Mesothelial cell of epicardium (in vitro differentiated cells): ENCODE data around the gene PPP3R2. TPM values are rescaled to one million over a fixed set of nuclear protein-coding genes. Genes with fewer than 3 reads are reported as not detected.

Source experiments
- DNase-seq, 2 experiments: peaks; one replicate each; pipeline ENCODE4 v3.0.0; 2021; ENCODE audit warnings: low spot score in 2 of 2; ENCODE audit not compliant: unreplicated experiment in 2 of 2
- H3K27ac Mint-ChIP-seq: 2 replicates; pipeline ENCODE4 v1.8.0; 2021; ENCODE audit warnings: mixed read lengths
- H3K27me3 Mint-ChIP-seq: 2 replicates; pipeline ENCODE4 v1.8.0; 2021; ENCODE audit warnings: low read depth, mixed read lengths
- H3K36me3 Mint-ChIP-seq: 2 replicates; pipeline ENCODE4 v1.8.0; 2021; ENCODE audit warnings: mixed read lengths
- H3K4me1 Mint-ChIP-seq: 2 replicates; pipeline ENCODE4 v1.8.0; 2021; ENCODE audit warnings: mixed read lengths
- H3K4me3 Mint-ChIP-seq: 2 replicates; pipeline ENCODE4 v1.8.0; 2021; ENCODE audit warnings: mild to moderate bottlenecking, moderate library complexity, mixed read lengths
- H3K9me3 Mint-ChIP-seq: 2 replicates; pipeline ENCODE4 v1.8.0; 2021; ENCODE audit warnings: mixed read lengths
- total RNA-seq: library from RNA; stranded (reverse); gene quantifications from 3 replicates; pipeline ENCODE4 v1.2.1, GENCODE V29; 2021
- TF ChIP-seq, protein P1 (sequence below): fragments of 200-600 bp; sonication (generic); IDR thresholded peaks from one replicate; pipeline ENCODE4 v1.5.0; 2021; ENCODE audit warnings: antibody characterized with exemption; ENCODE audit not compliant: unreplicated experiment

Gene PPP3R2, protein sequence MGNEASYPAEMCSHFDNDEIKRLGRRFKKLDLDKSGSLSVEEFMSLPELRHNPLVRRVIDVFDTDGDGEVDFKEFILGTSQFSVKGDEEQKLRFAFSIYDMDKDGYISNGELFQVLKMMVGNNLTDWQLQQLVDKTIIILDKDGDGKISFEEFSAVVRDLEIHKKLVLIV
- total RNA-seq = 0.34 to 0.38 TPM (median 0.34 TPM) in 3 replicates

GRCh38 chr9:101594796-101595195 is at the start of gene PPP3R2:
PPP3R2 (minus strand) TSS chr9:101594969; CDS start chr9:101594921, 48 bp downstream.
- no peak for DNase-seq
- no peaks in the 10 kb centered on the region for H3K4me1 Mint-ChIP-seq
- H3K27ac Mint-ChIP-seq = no peak within 1 kb of the TSS
- no peaks in the 10 kb centered on the region for H3K9me3 Mint-ChIP-seq
- TF ChIP-seq, protein P1, sequence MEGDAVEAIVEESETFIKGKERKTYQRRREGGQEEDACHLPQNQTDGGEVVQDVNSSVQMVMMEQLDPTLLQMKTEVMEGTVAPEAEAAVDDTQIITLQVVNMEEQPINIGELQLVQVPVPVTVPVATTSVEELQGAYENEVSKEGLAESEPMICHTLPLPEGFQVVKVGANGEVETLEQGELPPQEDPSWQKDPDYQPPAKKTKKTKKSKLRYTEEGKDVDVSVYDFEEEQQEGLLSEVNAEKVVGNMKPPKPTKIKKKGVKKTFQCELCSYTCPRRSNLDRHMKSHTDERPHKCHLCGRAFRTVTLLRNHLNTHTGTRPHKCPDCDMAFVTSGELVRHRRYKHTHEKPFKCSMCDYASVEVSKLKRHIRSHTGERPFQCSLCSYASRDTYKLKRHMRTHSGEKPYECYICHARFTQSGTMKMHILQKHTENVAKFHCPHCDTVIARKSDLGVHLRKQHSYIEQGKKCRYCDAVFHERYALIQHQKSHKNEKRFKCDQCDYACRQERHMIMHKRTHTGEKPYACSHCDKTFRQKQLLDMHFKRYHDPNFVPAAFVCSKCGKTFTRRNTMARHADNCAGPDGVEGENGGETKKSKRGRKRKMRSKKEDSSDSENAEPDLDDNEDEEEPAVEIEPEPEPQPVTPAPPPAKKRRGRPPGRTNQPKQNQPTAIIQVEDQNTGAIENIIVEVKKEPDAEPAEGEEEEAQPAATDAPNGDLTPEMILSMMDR = no peak
- H3K27me3 Mint-ChIP-seq = peaks cover 23% of the 10 kb centered on the region
- no peaks in the 10 kb centered on the region for H3K36me3 Mint-ChIP-seq
- no peak within 1 kb of the TSS for H3K4me3 Mint-ChIP-seq

DNA sequence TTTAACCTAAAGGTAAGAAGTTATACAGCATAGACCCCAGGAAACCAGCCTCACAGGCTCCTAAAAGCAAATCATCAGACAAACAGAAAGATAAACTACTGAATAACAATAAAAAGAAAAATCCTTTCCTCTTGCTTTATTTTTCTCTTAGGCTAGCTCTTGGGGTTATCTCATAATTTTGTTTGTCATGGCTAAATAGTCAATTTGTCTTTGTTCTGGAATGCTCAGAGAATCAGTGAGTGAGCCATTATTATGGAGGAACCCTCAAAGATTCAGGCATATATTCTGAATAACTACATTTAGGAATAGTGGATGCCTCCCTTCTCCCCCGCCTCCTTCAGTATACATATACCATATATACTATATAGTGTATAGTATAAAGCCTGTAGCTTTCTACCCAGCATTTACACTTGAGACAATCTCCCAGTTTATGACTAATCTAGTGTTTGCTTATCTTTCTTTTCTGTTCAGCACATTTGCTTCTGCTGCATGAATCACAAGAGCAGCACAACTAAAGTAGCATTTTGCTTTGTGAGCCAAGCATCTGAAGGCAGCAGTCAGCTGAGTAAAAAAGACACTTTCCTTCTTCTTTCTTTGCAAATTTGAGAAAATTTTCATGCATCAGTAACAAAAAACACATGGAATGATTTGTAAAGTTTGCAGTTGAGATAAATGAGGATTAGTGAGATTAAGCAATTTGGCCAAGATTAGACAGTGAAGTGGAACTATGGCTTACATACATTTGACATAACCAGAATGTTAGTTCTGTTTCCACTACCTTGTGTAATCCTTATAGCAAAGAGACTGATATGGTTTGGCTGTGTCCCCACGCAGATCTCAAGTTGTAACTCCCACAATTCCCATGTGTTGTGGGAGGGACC is 45.3 kb upstream of the PPP3R2 start:
- H3K36me3 Mint-ChIP-seq = no peaks in the 10 kb centered on the region
- no peak for DNase-seq
- peaks cover 18% of the 10 kb centered on the region for H3K9me3 Mint-ChIP-seq
- H3K27me3 Mint-ChIP-seq = no peaks in the 10 kb centered on the region
- peak overlapping the region; percentile 22 for H3K27ac Mint-ChIP-seq
- H3K4me1 Mint-ChIP-seq = peaks cover 5% of the 10 kb centered on the region
- TF ChIP-seq, protein P1 = no peak
- H3K4me3 Mint-ChIP-seq = no peak overlapping the region

GRCh38 chr9:101639311-101639710 is 44.5 kb upstream of the PPP3R2 start:
- TF ChIP-seq, protein P1 = no peak
- Mint-ChIP-seq H3K9me3 (peaks cover 16% of the 10 kb centered on the region), H3K4me1 (peaks cover 8% of the 10 kb centered on the region), H3K36me3 (no peaks in the 10 kb centered on the region), H3K27me3 (no peaks in the 10 kb centered on the region), H3K4me3 (no peak overlapping the region), H3K27ac (peak overlapping the region; percentile 22)
- DNase-seq = no peak

GRCh38 chr9:101636247-101636646 is 41.5 kb upstream of the PPP3R2 start:
- TF ChIP-seq, protein P1 = no peak
- DNase-seq = no peak
- Mint-ChIP-seq H3K4me3 (no peak overlapping the region), H3K4me1 (peaks cover 8% of the 10 kb centered on the region), H3K27me3 (peaks cover 4% of the 10 kb centered on the region), H3K9me3 (peaks cover 3% of the 10 kb centered on the region), H3K27ac (no peak overlapping the region), H3K36me3 (no peaks in the 10 kb centered on the region)

DNA sequence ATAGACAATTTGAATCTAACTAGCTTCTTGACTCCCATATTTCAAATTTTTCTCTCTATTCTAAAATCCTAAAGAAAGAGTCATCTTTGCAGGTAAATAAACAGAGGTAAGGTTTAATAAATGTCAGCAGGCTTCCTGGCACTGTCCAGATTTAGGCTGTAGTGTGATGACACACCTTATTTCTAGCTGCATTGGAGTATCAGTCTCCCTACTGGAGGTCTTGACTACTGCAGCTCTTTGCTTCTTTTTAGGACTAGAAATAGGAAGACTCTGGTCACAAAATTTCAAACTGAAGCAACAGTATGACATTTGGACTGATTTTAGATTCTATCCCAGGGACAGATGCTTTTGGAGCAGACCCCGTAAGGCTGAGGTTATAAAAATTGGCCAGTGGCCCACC is 40.7 kb upstream of the PPP3R2 start:
- no peak for DNase-seq
- Mint-ChIP-seq H3K9me3 (no peaks in the 10 kb centered on the region), H3K4me1 (peaks cover 10% of the 10 kb centered on the region)

More for the DNA sequence above, 40.7 kb upstream of the PPP3R2 start:
- Mint-ChIP-seq H3K36me3 (no peaks in the 10 kb centered on the region), H3K4me3 (no peak overlapping the region), H3K27me3 (peaks cover 4% of the 10 kb centered on the region), H3K27ac (no peak overlapping the region)
- TF ChIP-seq, protein P1 = no peak
